ENCODE measurements around the gene CYFIP2. TPM values are rescaled to one million over a fixed set of nuclear protein-coding genes. Genes with fewer than 3 reads are reported as not detected.

Gene CYFIP2
- total RNA-seq, 1 donor: 12.4 TPM

DNA sequence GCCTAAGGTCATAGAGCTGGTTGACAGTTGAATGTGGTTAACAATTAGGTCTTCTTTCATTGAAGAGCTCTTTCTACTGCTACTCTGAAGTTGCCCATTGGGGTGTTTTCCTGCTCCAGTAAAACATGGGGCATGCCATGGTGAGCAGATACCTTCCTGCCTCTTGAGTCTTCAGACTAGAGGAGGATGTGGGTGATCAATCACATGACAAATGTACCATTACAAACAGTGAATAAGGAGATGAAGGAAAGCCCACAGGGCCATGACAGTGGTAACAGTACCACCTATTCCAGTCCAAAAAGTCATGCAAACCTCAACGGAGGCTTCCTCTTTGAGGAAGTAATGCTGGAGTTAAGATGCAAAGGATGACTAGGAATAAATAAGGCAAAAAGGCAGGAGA is 73.5 kb downstream of the CYFIP2 start:
- TF ChIP-seq, protein P1, sequence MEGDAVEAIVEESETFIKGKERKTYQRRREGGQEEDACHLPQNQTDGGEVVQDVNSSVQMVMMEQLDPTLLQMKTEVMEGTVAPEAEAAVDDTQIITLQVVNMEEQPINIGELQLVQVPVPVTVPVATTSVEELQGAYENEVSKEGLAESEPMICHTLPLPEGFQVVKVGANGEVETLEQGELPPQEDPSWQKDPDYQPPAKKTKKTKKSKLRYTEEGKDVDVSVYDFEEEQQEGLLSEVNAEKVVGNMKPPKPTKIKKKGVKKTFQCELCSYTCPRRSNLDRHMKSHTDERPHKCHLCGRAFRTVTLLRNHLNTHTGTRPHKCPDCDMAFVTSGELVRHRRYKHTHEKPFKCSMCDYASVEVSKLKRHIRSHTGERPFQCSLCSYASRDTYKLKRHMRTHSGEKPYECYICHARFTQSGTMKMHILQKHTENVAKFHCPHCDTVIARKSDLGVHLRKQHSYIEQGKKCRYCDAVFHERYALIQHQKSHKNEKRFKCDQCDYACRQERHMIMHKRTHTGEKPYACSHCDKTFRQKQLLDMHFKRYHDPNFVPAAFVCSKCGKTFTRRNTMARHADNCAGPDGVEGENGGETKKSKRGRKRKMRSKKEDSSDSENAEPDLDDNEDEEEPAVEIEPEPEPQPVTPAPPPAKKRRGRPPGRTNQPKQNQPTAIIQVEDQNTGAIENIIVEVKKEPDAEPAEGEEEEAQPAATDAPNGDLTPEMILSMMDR (IDR thresholded peaks at IDR 0.05; ENCODE audit: insufficient read depth, low read length): no peak
- DNase-seq (ENCODE audit: low read depth): no peak
- H3K4me3 ChIP-seq (ENCODE audit: low read depth, low read length): no peak overlapping the region

- peak; percentile 22 for DNase-seq (ENCODE audit: low read depth)
- TF ChIP-seq, protein P1 (IDR thresholded peaks at IDR 0.05; ENCODE audit: insufficient read depth, low read length): peak; percentile 61
- no peak overlapping the region for H3K4me3 ChIP-seq (ENCODE audit: low read depth, low read length)
Measured at GRCh38 chr5:157342822-157343402, 77.0 kb downstream of the CYFIP2 start.

DNA sequence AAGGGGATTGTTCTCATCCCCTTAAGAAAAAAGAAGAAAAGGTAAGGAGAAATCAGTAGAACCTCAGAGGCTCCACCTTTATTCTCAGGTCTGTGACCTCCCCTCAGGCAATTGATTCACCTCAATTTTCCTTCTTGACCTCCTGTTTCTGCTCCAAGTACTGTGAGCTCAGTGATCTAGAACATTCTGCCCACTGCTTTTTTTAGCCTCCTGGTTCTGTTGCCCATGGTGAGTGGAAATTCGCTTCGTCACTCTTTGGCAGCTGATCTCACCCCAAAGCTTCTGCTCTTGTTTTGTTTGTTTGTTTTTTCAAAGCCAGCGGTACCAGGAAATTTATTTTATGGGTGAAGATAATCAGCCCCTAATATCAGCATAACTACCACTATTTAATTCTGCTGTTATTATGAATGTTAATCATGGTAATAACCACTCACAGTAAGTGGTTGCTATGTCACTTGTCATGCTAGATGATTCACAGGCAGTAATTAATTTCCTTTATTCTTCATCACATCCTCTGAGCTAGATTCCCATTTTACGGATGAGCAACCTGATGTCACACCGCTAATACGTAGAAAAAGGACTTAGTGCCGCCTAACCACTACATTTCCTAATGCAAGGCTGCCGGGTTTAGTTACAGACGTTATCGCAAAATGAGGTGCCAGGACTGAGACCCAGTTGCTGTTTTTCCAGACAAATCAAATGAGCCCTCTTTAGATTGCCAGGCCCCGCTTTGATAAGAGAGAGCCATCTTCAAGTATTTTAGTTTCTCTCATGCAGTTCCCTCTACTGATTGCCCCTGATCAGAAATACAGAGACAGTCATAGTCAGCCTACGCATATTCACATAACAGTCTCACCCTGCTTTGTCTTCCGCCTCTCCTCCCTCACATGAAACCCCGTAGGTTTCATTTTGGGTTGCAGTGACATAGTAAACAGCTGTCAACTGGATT is 78.2 kb downstream of the CYFIP2 start:
- no peak for DNase-seq (ENCODE audit: low read depth)
- TF ChIP-seq, protein P1 (IDR thresholded peaks at IDR 0.05; ENCODE audit: insufficient read depth, low read length): no peak
- no peak overlapping the region for H3K4me3 ChIP-seq (ENCODE audit: low read depth, low read length)

- no peak for DNase-seq (ENCODE audit: low read depth)
- TF ChIP-seq, protein P1 (IDR thresholded peaks at IDR 0.05; ENCODE audit: insufficient read depth, low read length): no peak
- no peak overlapping the region for H3K4me3 ChIP-seq (ENCODE audit: low read depth, low read length)
Measured at GRCh38 chr5:157345067-157345466, 79.1 kb downstream of the CYFIP2 start.

DNA sequence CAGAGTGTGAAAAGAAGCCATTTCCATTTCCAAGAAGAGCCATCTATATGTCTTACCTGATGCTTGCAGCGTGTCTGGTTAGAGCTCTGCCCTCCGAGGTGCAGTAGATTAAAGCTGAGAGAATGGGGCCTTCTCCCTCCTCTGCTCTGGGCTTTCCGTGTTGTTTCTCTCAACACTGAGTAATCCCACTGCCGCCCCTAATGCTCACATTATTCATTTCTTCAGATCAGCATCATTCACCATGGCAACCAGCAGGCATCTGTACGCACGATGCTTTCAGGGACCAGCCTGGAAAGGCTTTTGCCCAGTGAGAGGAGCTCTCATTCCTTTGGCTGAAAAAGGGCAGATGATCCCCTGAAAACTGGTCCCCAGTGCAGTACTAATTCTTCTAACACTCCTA is 79.6 kb downstream of the CYFIP2 start:
- DNase-seq (ENCODE audit: low read depth): no peak
- no peak overlapping the region for H3K4me3 ChIP-seq (ENCODE audit: low read depth, low read length)
- TF ChIP-seq, protein P1 (IDR thresholded peaks at IDR 0.05; ENCODE audit: insufficient read depth, low read length): no peak

DNA sequence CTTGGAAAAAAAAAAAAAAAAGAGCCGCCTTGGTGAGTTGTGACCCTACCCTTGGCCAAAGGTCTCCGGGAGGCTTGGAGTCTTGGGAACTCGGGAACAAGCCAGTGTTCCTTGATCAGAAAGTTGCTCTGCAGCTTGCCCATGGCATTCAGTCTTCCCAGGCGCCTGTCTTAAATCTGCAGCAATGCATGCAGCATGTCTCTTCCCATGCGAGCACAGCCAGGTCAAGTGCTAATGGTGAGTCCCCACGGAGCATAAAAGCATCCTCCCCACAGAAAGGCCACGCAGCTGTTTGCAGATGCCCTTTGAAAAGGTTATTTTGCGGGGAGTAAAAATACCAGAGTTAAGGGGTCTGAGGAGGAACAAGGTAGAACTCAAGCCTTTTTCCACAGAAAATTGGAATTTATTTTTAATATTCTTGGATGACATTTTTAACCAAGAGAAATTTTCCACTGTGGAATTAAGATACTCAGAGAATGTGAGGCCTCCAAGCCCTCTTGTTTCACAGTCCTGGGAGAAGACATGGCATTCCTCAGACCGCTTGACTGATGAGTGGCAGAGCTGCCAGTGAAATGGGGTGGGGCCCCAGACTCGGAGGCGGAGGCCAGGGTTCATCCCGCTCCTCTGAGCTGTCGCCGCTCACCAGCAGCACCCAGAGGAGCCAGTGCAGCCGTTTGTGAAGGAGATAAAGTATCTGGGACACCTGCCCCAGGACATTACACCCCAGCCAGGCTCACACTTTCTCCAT is 81.6 kb downstream of the CYFIP2 start:
- DNase-seq (ENCODE audit: low read depth): no peak
- no peak overlapping the region for H3K4me3 ChIP-seq (ENCODE audit: low read depth, low read length)
- TF ChIP-seq, protein P1 (IDR thresholded peaks at IDR 0.05; ENCODE audit: insufficient read depth, low read length): no peak
